Transverse colon (tissue), 4 donors: ENCODE measurements around the gene MBNL1.

Experiments used
- POLR2AphosphoS5 ChIP-seq, 3 donors: sonication (generic); formaldehyde crosslinking; IDR thresholded peaks; one replicate each; pipeline ENCODE4 v1.6.1; 2016; ENCODE audit warnings: antibody characterized with exemption in 3 of 3
- TF ChIP-seq, protein P1 (sequence below), 5 experiments: fragments of 200-600 bp in 3 of 5; fragments of 450-650 bp in 2 of 5; sonication (generic) in 3 of 5; IDR thresholded peaks; 1 replicate in 2 of 5; 2 replicates in 3 of 5; pipeline ENCODE4 v1.5.1; 2016 to 2017; ENCODE audit warnings: antibody characterized with exemption in 5 of 5, inconsistent platforms in 3 of 5, mild to moderate bottlenecking in 2 of 5, moderate library complexity in 1 of 5

DNA sequence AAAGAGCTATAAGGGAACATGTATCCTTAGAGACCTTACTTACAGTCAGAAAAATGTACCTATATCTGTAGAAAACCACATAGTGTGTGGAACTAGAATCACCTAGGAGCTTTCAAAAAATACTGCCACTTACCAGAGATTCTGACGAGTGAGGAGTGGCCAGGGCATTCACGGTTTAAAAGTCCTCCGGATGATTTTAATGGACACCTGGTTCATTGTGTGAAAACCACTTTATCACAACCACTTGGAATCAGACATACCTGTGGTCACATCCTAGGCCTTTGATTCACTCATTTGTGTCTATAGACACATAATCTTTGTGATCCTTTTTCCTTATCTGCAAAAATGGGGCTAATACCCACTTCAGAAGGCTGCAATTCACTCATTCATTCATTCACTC is 159.8 kb downstream of the MBNL1 start:
- TF ChIP-seq, protein P1, sequence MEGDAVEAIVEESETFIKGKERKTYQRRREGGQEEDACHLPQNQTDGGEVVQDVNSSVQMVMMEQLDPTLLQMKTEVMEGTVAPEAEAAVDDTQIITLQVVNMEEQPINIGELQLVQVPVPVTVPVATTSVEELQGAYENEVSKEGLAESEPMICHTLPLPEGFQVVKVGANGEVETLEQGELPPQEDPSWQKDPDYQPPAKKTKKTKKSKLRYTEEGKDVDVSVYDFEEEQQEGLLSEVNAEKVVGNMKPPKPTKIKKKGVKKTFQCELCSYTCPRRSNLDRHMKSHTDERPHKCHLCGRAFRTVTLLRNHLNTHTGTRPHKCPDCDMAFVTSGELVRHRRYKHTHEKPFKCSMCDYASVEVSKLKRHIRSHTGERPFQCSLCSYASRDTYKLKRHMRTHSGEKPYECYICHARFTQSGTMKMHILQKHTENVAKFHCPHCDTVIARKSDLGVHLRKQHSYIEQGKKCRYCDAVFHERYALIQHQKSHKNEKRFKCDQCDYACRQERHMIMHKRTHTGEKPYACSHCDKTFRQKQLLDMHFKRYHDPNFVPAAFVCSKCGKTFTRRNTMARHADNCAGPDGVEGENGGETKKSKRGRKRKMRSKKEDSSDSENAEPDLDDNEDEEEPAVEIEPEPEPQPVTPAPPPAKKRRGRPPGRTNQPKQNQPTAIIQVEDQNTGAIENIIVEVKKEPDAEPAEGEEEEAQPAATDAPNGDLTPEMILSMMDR (IDR thresholded peaks at IDR 0.05), result no peak
- TF ChIP-seq POLR2AphosphoS5 (IDR thresholded peaks at IDR 0.05), result no peak
